ENCODE data around the gene LYPD3. TPM values are rescaled to one million over a fixed set of nuclear protein-coding genes. Genes with fewer than 3 reads are reported as not detected.

Gene LYPD3
- total RNA-seq, 6 experiments from 2014 or later, result 0.17 to 0.35 (median 0.22) TPM

GRCh38 chr19:43414554-43414953 lies 50.9 kb downstream of the LYPD3 start, which contains the start of gene TEX101:
Gene TEX101 (plus strand): TSS chr19:43414890. CDS start chr19:43415920, 1,030 bp downstream.
- TF ChIP-seq, protein P1, sequence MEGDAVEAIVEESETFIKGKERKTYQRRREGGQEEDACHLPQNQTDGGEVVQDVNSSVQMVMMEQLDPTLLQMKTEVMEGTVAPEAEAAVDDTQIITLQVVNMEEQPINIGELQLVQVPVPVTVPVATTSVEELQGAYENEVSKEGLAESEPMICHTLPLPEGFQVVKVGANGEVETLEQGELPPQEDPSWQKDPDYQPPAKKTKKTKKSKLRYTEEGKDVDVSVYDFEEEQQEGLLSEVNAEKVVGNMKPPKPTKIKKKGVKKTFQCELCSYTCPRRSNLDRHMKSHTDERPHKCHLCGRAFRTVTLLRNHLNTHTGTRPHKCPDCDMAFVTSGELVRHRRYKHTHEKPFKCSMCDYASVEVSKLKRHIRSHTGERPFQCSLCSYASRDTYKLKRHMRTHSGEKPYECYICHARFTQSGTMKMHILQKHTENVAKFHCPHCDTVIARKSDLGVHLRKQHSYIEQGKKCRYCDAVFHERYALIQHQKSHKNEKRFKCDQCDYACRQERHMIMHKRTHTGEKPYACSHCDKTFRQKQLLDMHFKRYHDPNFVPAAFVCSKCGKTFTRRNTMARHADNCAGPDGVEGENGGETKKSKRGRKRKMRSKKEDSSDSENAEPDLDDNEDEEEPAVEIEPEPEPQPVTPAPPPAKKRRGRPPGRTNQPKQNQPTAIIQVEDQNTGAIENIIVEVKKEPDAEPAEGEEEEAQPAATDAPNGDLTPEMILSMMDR (IDR thresholded peaks at IDR 0.05), result no peak
- H3K27ac Mint-ChIP-seq, result no peak within 1 kb of the TSS

GRCh38 chr19:43412441-43412840 lies 53.0 kb downstream of the LYPD3 start:
- Mint-ChIP-seq H3K4me3 (no peak overlapping the region), H3K4me1 (ENCODE audit: low read depth) (no peaks in the 10 kb centered on the region), H3K27me3 (ENCODE audit: insufficient read depth) (peaks cover 19% of the 10 kb centered on the region), H3K36me3 (ENCODE audit: low read depth) (no peaks in the 10 kb centered on the region), H3K27ac (no peak overlapping the region), H3K9me3 (peaks cover 13% of the 10 kb centered on the region)
- DNase-seq, result no peak
- TF ChIP-seq, protein P1 (IDR thresholded peaks at IDR 0.05), result no peak

More at GRCh38 chr19:43414554-43414953, 50.9 kb downstream of the LYPD3 start, which contains the start of gene TEX101:
- DNase-seq, result no peak
- no peak within 1 kb of the TSS for H3K4me3 Mint-ChIP-seq
- peaks cover 28% of the 10 kb centered on the region for H3K27me3 Mint-ChIP-seq (ENCODE audit: insufficient read depth)
- H3K4me1 Mint-ChIP-seq (ENCODE audit: low read depth), result no peaks in the 10 kb centered on the region
- peaks cover 13% of the 10 kb centered on the region for H3K9me3 Mint-ChIP-seq
- H3K36me3 Mint-ChIP-seq (ENCODE audit: low read depth), result no peaks in the 10 kb centered on the region

Other genes with a start within 250 kb of the LYPD3 start
- gene PSG9, start 196.1 kb downstream of the LYPD3 start, total RNA-seq (2021; fragmentation: NEBNext Ultra II Directional; extraction: Animal tissue kit (Norgen Biotek cat#: 25700)), result under 1 TPM in 1 of 6 experiments, not detected in 5; 0.15 TPM
- gene CD177, start 111.9 kb downstream of the LYPD3 start, total RNA-seq (2021; fragmentation: NEBNext Ultra II Directional; extraction: Animal tissue kit (Norgen Biotek cat#: 25700)), result under 1 TPM; 0.54 to 1.00 (median 0.71) TPM
- gene TEX101, start 50.7 kb downstream of the LYPD3 start, total RNA-seq (2021; fragmentation: NEBNext Ultra II Directional; extraction: Animal tissue kit (Norgen Biotek cat#: 25700)), result not detected
- gene PHLDB3, start 39.1 kb upstream of the LYPD3 start, total RNA-seq (2021; fragmentation: NEBNext Ultra II Directional; extraction: Animal tissue kit (Norgen Biotek cat#: 25700)), result 10 to 100 TPM in 4 of 6 experiments, 1 to 10 TPM in 2; 7.5 to 12.5 (median 11.7) TPM
- gene ETHE1, start 61.6 kb upstream of the LYPD3 start, total RNA-seq (2021; fragmentation: NEBNext Ultra II Directional; extraction: Animal tissue kit (Norgen Biotek cat#: 25700)), result 100 to 1,000 TPM in 4 of 6 experiments, 10 to 100 TPM in 2; 81.3 to 125 (median 107) TPM
- gene ZNF575, start 67.6 kb upstream of the LYPD3 start, total RNA-seq (2021; fragmentation: NEBNext Ultra II Directional; extraction: Animal tissue kit (Norgen Biotek cat#: 25700)), result 1 to 10 TPM; 1.6 to 2.9 (median 2.3) TPM
- 10 to 100 TPM; 16.2 to 29.8 (median 27.1) TPM for gene XRCC1, start 109.9 kb upstream of the LYPD3 start, total RNA-seq (2021; fragmentation: NEBNext Ultra II Directional; extraction: Animal tissue kit (Norgen Biotek cat#: 25700))
- gene PINLYP, start 110.2 kb upstream of the LYPD3 start, total RNA-seq (2021; fragmentation: NEBNext Ultra II Directional; extraction: Animal tissue kit (Norgen Biotek cat#: 25700)), result under 1 TPM in 2 of 6 experiments, not detected in 4; 0.23 to 0.61 TPM
- gene IRGQ, start 130.5 kb upstream of the LYPD3 start, total RNA-seq (2021; fragmentation: NEBNext Ultra II Directional; extraction: Animal tissue kit (Norgen Biotek cat#: 25700)), result 10 to 100 TPM; 19.5 to 24.7 (median 21.2) TPM
- gene ZNF576, start 131.0 kb upstream of the LYPD3 start, total RNA-seq (2021; fragmentation: NEBNext Ultra II Directional; extraction: Animal tissue kit (Norgen Biotek cat#: 25700)), result 10 to 100 TPM; 18.1 to 20.8 (median 20.0) TPM
- gene SRRM5, start 146.5 kb upstream of the LYPD3 start, total RNA-seq (2021; fragmentation: NEBNext Ultra II Directional; extraction: Animal tissue kit (Norgen Biotek cat#: 25700)), result under 1 TPM in 5 of 6 experiments, not detected in 1; 0.11 to 0.31 (median 0.21) TPM
- gene ZNF428, start 154.0 kb upstream of the LYPD3 start, total RNA-seq (2021; fragmentation: NEBNext Ultra II Directional; extraction: Animal tissue kit (Norgen Biotek cat#: 25700)), result 10 to 100 TPM; 32.2 to 42.2 (median 37.3) TPM
- 1 to 10 TPM in 2 of 6 experiments, under 1 TPM in 4; 0.43 to 1.3 (median 0.82) TPM for gene CADM4, start 174.2 kb upstream of the LYPD3 start, total RNA-seq (2021; fragmentation: NEBNext Ultra II Directional; extraction: Animal tissue kit (Norgen Biotek cat#: 25700))
- gene PLAUR, start 204.6 kb upstream of the LYPD3 start, total RNA-seq (2021; fragmentation: NEBNext Ultra II Directional; extraction: Animal tissue kit (Norgen Biotek cat#: 25700)), result 100 to 1,000 TPM; 123 to 163 (median 152) TPM

All from HFFc6 (cell line).